Measurements from ENCODE around the gene MED22. TPM values are rescaled to one million over a fixed set of nuclear protein-coding genes. Genes with fewer than 3 reads are reported as not detected.
"Not testable (repeated sequence)": the region's sequence is repeated elsewhere in the genome, so short reads cannot be mapped to it uniquely, and the experiment has no call there.

Gene MED22
- total RNA-seq, 1 donor from 2014 or later: 26.0 TPM

GRCh38 chr9:133329306-133330156 is 18.4 kb downstream of the MED22 start:
- not testable (repeated sequence) for H3K9me3 Mint-ChIP-seq (ENCODE audit: low read depth); H3K27ac Mint-ChIP-seq (ENCODE audit: unreplicated experiment); H3K4me1 Mint-ChIP-seq (ENCODE audit: low read depth); H3K27me3 Mint-ChIP-seq (ENCODE audit: low read depth); H3K4me3 Mint-ChIP-seq (ENCODE audit: unreplicated experiment)
- peak; percentile 78 for TF ChIP-seq CTCF (IDR thresholded peaks at IDR 0.05)
- H3K36me3 Mint-ChIP-seq (ENCODE audit: low read depth): peaks cover 19% of the 10 kb centered on the region
- peak; percentile 18 for DNase-seq (ENCODE audit: low spot score)

- Mint-ChIP-seq H3K27ac (ENCODE audit: unreplicated experiment) (no peak overlapping the region), H3K4me3 (ENCODE audit: unreplicated experiment) (no peak overlapping the region), H3K9me3 (ENCODE audit: low read depth) (peaks cover 3% of the 10 kb centered on the region), H3K4me1 (ENCODE audit: low read depth) (no peaks in the 10 kb centered on the region), H3K27me3 (ENCODE audit: low read depth) (no peaks in the 10 kb centered on the region), H3K36me3 (ENCODE audit: low read depth) (peaks cover 18% of the 10 kb centered on the region)
- no peak for TF ChIP-seq CTCF (IDR thresholded peaks at IDR 0.05)
- DNase-seq (ENCODE audit: low spot score): peak; percentile 48
These were observed 20.0 kb downstream of the MED22 start for GRCh38 chr9:133327834-133328484.

- H3K4me1 Mint-ChIP-seq (ENCODE audit: low read depth); H3K27ac Mint-ChIP-seq (ENCODE audit: unreplicated experiment); H3K4me3 Mint-ChIP-seq (ENCODE audit: unreplicated experiment); H3K9me3 Mint-ChIP-seq (ENCODE audit: low read depth); H3K27me3 Mint-ChIP-seq (ENCODE audit: low read depth): not testable (repeated sequence)
- peak; percentile 19 for DNase-seq (ENCODE audit: low spot score)
- peaks cover 12% of the 10 kb centered on the region for H3K36me3 Mint-ChIP-seq (ENCODE audit: low read depth)
These were observed 20.9 kb downstream of the MED22 start for GRCh38 chr9:133327021-133327420.

- no peaks in the 10 kb centered on the region for H3K4me1 Mint-ChIP-seq (ENCODE audit: low read depth)
- H3K36me3 Mint-ChIP-seq (ENCODE audit: low read depth): peaks cover 4% of the 10 kb centered on the region
- no peak for TF ChIP-seq CTCF (IDR thresholded peaks at IDR 0.05)
- peaks cover 3% of the 10 kb centered on the region for H3K9me3 Mint-ChIP-seq (ENCODE audit: low read depth)
- H3K27me3 Mint-ChIP-seq (ENCODE audit: low read depth): no peaks in the 10 kb centered on the region
- no peak overlapping the region for H3K4me3 Mint-ChIP-seq (ENCODE audit: unreplicated experiment)
- no peak overlapping the region for H3K27ac Mint-ChIP-seq (ENCODE audit: unreplicated experiment)
- no peak for DNase-seq (ENCODE audit: low spot score)
These were observed 23.8 kb downstream of the MED22 start for GRCh38 chr9:133323991-133324703.

GRCh38 chr9:133323211-133323610 is 24.7 kb downstream of the MED22 start:
- Mint-ChIP-seq H3K4me1 (ENCODE audit: low read depth) (no peaks in the 10 kb centered on the region), H3K36me3 (ENCODE audit: low read depth) (peaks cover 4% of the 10 kb centered on the region), H3K27me3 (ENCODE audit: low read depth) (peaks cover 2% of the 10 kb centered on the region), H3K4me3 (ENCODE audit: unreplicated experiment) (no peak overlapping the region), H3K27ac (ENCODE audit: unreplicated experiment) (no peak overlapping the region), H3K9me3 (ENCODE audit: low read depth) (peaks cover 3% of the 10 kb centered on the region)
- no peak for DNase-seq (ENCODE audit: low spot score)
- TF ChIP-seq CTCF (IDR thresholded peaks at IDR 0.05): no peak
